Measurements from ENCODE around the gene CCR7. TPM values are rescaled to one million over a fixed set of nuclear protein-coding genes. Genes with fewer than 3 reads are reported as not detected.

Gene CCR7
- total RNA-seq, 6 experiments from 2014 or later, result 0.12 to 0.58 (median 0.28) TPM; not detected in 2

GRCh38 chr17:40560592-40561293 lies 4.5 kb downstream of the CCR7 start:
- ATAC-seq (peak in 1 of 4 donors; percentile 4), DNase-seq (peak in 2 of 3 donors; percentile 38 to 45)
- 39% methylated on average over 23 of the region's 24 CpGs for WGBS (ENCODE audit: insufficient coverage, low coverage, low lambda C conversion rate, missing lambda C conversion rate)
- Histone ChIP-seq H3K9me3 (no peaks in the 10 kb centered on the region), H3K27me3 (no peaks in the 10 kb centered on the region), H3K4me1 (peaks cover 0 to 8% (median 5%) of the 10 kb centered on the region in 4 donors), H3K4me3 (no peak overlapping the region), H3K36me3 (no peaks in the 10 kb centered on the region), H3K27ac (peak overlapping the region in 1 of 3 donors; percentile 32)
- TF ChIP-seq CTCF (IDR thresholded peaks at IDR 0.05) (peak in 1 of 4 donors; percentile 1), POLR2A (IDR thresholded peaks at IDR 0.05) (no peak)
- intact Hi-C loops (cut with DNase I), result no loop called here

GRCh38 chr17:40559954-40560591 lies 5.2 kb downstream of the CCR7 start:
- no peaks in the 10 kb centered on the region for H3K27me3 ChIP-seq
- H3K27ac ChIP-seq, result peak overlapping the region in 2 of 3 donors; percentile 2 to 32
- no peak for TF ChIP-seq POLR2A (IDR thresholded peaks at IDR 0.05)
- peak; percentile 98 to 99 (median 98) for TF ChIP-seq CTCF (IDR thresholded peaks at IDR 0.05)
- ATAC-seq (peak; percentile 94 to 98 (median 96)), DNase-seq (peak; percentile 84 to 90 (median 89))
- no peaks in the 10 kb centered on the region for H3K36me3 ChIP-seq
- no peak overlapping the region for H3K4me3 ChIP-seq
- H3K4me1 ChIP-seq, result peaks cover 0 to 8% (median 5%) of the 10 kb centered on the region in 4 donors
- no peaks in the 10 kb centered on the region for H3K9me3 ChIP-seq
- 9% methylated on average over 10 of the region's 13 CpGs for WGBS (ENCODE audit: insufficient coverage, low coverage, low lambda C conversion rate, missing lambda C conversion rate)
- intact Hi-C loops (cut with DNase I), result no loop called here

- no peaks in the 10 kb centered on the region for H3K9me3 ChIP-seq
- no peak overlapping the region for H3K4me3 ChIP-seq
- no peak for DNase-seq
- H3K27me3 ChIP-seq, result no peaks in the 10 kb centered on the region
- 53% methylated on average over 4 of the region's 5 CpGs for WGBS (ENCODE audit: insufficient coverage, low coverage, low lambda C conversion rate, missing lambda C conversion rate)
- no peak for ATAC-seq
- H3K4me1 ChIP-seq, result peaks cover 0 to 8% (median 5%) of the 10 kb centered on the region in 4 donors
- intact Hi-C loops (cut with DNase I), result no loop called here
- TF ChIP-seq CTCF (IDR thresholded peaks at IDR 0.05) (no peak), POLR2A (IDR thresholded peaks at IDR 0.05) (no peak)
- H3K36me3 ChIP-seq, result no peaks in the 10 kb centered on the region
- H3K27ac ChIP-seq, result no peak overlapping the region
These were observed 5.7 kb downstream of the CCR7 start for GRCh38 chr17:40559564-40559916.

GRCh38 chr17:40558890-40559563 lies 6.2 kb downstream of the CCR7 start:
- DNase-seq (peak in 2 of 3 donors; percentile 43 to 62), ATAC-seq (peak in 2 of 4 donors; percentile 5 to 23)
- H3K27ac ChIP-seq, result no peak overlapping the region
- TF ChIP-seq POLR2A (IDR thresholded peaks at IDR 0.05) (no peak), CTCF (IDR thresholded peaks at IDR 0.05) (no peak)
- peaks cover 0 to 10% (median 5%) of the 10 kb centered on the region in 4 donors for H3K4me1 ChIP-seq
- no peaks in the 10 kb centered on the region for H3K9me3 ChIP-seq
- H3K36me3 ChIP-seq, result no peaks in the 10 kb centered on the region
- H3K27me3 ChIP-seq, result no peaks in the 10 kb centered on the region
- WGBS (ENCODE audit: insufficient coverage, low coverage, low lambda C conversion rate, missing lambda C conversion rate), result 72% methylated on average over 7 of the region's 10 CpGs
- intact Hi-C loops (cut with DNase I), result no loop called here
- H3K4me3 ChIP-seq, result no peak overlapping the region
